Hematopoietic multipotent progenitor cell treated with erythropoietin and hydrocortisone succinate and interleukin-3 and kit ligand, for 4 days (in vitro differentiated cells): ENCODE results near the gene ASXL1.
"Not testable (repeated sequence)": the region's sequence is repeated elsewhere in the genome, so short reads cannot be mapped to it uniquely, and the experiment has no call there.

ENCODE experiments used
- DNase-seq: peaks from one replicate; pipeline ENCODE4 v3.0.0-alpha.2; 2015

Gene ASXL1

GRCh38 chr20:32337937-32338661 lies 20.0 kb upstream of the ASXL1 start:
- DNase-seq = no peak

- no peak for DNase-seq
Observed at GRCh38 chr20:32338665-32339064, 19.5 kb upstream of the ASXL1 start.

- no peak for DNase-seq
Observed at GRCh38 chr20:32339116-32339515, 19.0 kb upstream of the ASXL1 start.

GRCh38 chr20:32341053-32341452 lies 17.1 kb upstream of the ASXL1 start:
- DNase-seq = not testable (repeated sequence)

GRCh38 chr20:32343439-32343838 lies 14.7 kb upstream of the ASXL1 start:
- DNase-seq = no peak

GRCh38 chr20:32344835-32345506 lies 13.2 kb upstream of the ASXL1 start:
- no peak for DNase-seq

- DNase-seq = no peak
Observed at GRCh38 chr20:32348207-32348606, 9.9 kb upstream of the ASXL1 start.

- DNase-seq = no peak
Observed at GRCh38 chr20:32350421-32350820, 7.7 kb upstream of the ASXL1 start.

GRCh38 chr20:32352121-32352720 lies 5.9 kb upstream of the ASXL1 start:
- no peak for DNase-seq

- no peak for DNase-seq
Observed at GRCh38 chr20:32353848-32354496, 4.2 kb upstream of the ASXL1 start.

- peak; percentile 52 for DNase-seq
Observed at GRCh38 chr20:32354592-32355416, 3.3 kb upstream of the ASXL1 start.

GRCh38 chr20:32355417-32355841 lies 2.7 kb upstream of the ASXL1 start:
- no peak for DNase-seq

- DNase-seq = not testable (repeated sequence)
Observed at GRCh38 chr20:32355907-32356621, 2.1 kb upstream of the ASXL1 start.

- DNase-seq = peak; percentile 43
Observed at GRCh38 chr20:32356622-32357374, 1.3 kb upstream of the ASXL1 start.

- DNase-seq = no peak
Observed at GRCh38 chr20:32357375-32357868, 709 bp upstream of the ASXL1 start.

GRCh38 chr20:32358632-32358882 lies 426 bp downstream of the ASXL1 start:
- DNase-seq = no peak

GRCh38 chr20:32358883-32359632 lies 927 bp downstream of the ASXL1 start:
- DNase-seq = peak; percentile 88

- peak; percentile 44 for DNase-seq
Observed at GRCh38 chr20:32359633-32360332, 1.7 kb downstream of the ASXL1 start.

- DNase-seq = no peak
Observed at GRCh38 chr20:32360333-32360634, 2.2 kb downstream of the ASXL1 start.

- DNase-seq = no peak
Observed at GRCh38 chr20:32362901-32363364, 4.8 kb downstream of the ASXL1 start.
